ENCODE measurements around the gene TAS2R16. TPM values are rescaled to one million over a fixed set of nuclear protein-coding genes. Genes with fewer than 3 reads are reported as not detected.

Gene TAS2R16
- total and polyA plus RNA-seq, 2 experiments from 2014 or later, result not detected

DNA sequence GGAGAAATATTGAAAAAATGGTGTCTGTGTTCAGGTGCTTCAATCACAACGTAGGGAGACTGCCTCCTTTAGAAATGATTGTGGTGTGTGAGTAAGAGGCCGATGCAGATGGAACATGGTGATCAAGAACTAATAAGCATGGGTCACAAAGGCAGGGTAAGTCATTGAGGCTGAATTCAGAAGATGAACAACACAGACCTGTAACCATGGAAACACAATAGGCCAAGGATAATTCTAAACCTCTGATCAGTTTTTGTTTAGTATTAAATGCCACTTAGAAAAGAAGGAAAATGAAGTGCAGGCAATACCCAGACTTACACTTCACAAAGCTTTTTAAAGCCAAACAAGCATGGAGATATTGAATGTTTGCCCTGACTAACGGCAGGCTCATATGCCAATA, 32.8 kb upstream of the TAS2R16 start:
- no peak overlapping the region for H3K4me3 Mint-ChIP-seq
- Histone ChIP-seq H3K4me1 (ENCODE audit: insufficient read depth) (no peaks in the 10 kb centered on the region), H3F3A (replicated peaks; ENCODE audit: low read depth) (no peaks in the 10 kb centered on the region), H4K20me1 (replicated peaks; ENCODE audit: insufficient read depth) (no peaks in the 10 kb centered on the region), H3K4me2 (no peak overlapping the region), H3K79me2 (replicated peaks; ENCODE audit: insufficient read depth) (no peaks in the 10 kb centered on the region), H3K9me2 (ENCODE audit: insufficient read depth) (peaks cover 4% of the 10 kb centered on the region; the same call in 1 of the 2 replicates), H3K27me3 (ENCODE audit: insufficient read depth) (no peaks in the 10 kb centered on the region), H3K4me3 (no peak overlapping the region), H3K36me3 (ENCODE audit: insufficient read depth) (no peaks in the 10 kb centered on the region), H2AFZ (peak overlapping the region; percentile 56), H3K27ac (ENCODE audit: low read depth) (no peak overlapping the region)
- no peak overlapping the region for H3K27ac Mint-ChIP-seq
- ATAC-seq (no peak), DNase-seq (ENCODE audit: low spot score) (no peak)
- no peaks in the 10 kb centered on the region for H3K36me3 Mint-ChIP-seq (ENCODE audit: low read depth)
- no peaks in the 10 kb centered on the region for H3K27me3 Mint-ChIP-seq (ENCODE audit: insufficient read depth, low read depth, poor library complexity)
- TF ChIP-seq JUNB (IDR thresholded peaks at IDR 0.05; ENCODE audit: unreplicated experiment) (no peak), CREB1 (CRISPR knock-in tag; IDR thresholded peaks at IDR 0.05; ENCODE audit: low read depth) (no peak), ZNF114 (CRISPR knock-in tag; IDR thresholded peaks at IDR 0.05) (no peak), STAT1 (IDR thresholded peaks at IDR 0.05; ENCODE audit: unreplicated experiment) (no peak), POLR2AphosphoS5 (IDR thresholded peaks at IDR 0.05; ENCODE audit: low read depth) (no peak), ZNF331 (CRISPR knock-in tag; IDR thresholded peaks at IDR 0.05; ENCODE audit: low read depth) (no peak), EZH2 (IDR thresholded peaks at IDR 0.05; ENCODE audit: low read depth, unreplicated experiment) (no peak), EZH2phosphoT487 (IDR thresholded peaks at IDR 0.05; ENCODE audit: unreplicated experiment) (no peak), NANOG (IDR thresholded peaks at IDR 0.05; ENCODE audit: borderline replicate concordance) (no peak)
- TF ChIP-seq, protein P1, sequence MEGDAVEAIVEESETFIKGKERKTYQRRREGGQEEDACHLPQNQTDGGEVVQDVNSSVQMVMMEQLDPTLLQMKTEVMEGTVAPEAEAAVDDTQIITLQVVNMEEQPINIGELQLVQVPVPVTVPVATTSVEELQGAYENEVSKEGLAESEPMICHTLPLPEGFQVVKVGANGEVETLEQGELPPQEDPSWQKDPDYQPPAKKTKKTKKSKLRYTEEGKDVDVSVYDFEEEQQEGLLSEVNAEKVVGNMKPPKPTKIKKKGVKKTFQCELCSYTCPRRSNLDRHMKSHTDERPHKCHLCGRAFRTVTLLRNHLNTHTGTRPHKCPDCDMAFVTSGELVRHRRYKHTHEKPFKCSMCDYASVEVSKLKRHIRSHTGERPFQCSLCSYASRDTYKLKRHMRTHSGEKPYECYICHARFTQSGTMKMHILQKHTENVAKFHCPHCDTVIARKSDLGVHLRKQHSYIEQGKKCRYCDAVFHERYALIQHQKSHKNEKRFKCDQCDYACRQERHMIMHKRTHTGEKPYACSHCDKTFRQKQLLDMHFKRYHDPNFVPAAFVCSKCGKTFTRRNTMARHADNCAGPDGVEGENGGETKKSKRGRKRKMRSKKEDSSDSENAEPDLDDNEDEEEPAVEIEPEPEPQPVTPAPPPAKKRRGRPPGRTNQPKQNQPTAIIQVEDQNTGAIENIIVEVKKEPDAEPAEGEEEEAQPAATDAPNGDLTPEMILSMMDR (conservative IDR thresholded peaks at IDR 0.05; ENCODE audit: low read depth in 2 of 2), result no peak
- TF ChIP-seq, protein P2, sequence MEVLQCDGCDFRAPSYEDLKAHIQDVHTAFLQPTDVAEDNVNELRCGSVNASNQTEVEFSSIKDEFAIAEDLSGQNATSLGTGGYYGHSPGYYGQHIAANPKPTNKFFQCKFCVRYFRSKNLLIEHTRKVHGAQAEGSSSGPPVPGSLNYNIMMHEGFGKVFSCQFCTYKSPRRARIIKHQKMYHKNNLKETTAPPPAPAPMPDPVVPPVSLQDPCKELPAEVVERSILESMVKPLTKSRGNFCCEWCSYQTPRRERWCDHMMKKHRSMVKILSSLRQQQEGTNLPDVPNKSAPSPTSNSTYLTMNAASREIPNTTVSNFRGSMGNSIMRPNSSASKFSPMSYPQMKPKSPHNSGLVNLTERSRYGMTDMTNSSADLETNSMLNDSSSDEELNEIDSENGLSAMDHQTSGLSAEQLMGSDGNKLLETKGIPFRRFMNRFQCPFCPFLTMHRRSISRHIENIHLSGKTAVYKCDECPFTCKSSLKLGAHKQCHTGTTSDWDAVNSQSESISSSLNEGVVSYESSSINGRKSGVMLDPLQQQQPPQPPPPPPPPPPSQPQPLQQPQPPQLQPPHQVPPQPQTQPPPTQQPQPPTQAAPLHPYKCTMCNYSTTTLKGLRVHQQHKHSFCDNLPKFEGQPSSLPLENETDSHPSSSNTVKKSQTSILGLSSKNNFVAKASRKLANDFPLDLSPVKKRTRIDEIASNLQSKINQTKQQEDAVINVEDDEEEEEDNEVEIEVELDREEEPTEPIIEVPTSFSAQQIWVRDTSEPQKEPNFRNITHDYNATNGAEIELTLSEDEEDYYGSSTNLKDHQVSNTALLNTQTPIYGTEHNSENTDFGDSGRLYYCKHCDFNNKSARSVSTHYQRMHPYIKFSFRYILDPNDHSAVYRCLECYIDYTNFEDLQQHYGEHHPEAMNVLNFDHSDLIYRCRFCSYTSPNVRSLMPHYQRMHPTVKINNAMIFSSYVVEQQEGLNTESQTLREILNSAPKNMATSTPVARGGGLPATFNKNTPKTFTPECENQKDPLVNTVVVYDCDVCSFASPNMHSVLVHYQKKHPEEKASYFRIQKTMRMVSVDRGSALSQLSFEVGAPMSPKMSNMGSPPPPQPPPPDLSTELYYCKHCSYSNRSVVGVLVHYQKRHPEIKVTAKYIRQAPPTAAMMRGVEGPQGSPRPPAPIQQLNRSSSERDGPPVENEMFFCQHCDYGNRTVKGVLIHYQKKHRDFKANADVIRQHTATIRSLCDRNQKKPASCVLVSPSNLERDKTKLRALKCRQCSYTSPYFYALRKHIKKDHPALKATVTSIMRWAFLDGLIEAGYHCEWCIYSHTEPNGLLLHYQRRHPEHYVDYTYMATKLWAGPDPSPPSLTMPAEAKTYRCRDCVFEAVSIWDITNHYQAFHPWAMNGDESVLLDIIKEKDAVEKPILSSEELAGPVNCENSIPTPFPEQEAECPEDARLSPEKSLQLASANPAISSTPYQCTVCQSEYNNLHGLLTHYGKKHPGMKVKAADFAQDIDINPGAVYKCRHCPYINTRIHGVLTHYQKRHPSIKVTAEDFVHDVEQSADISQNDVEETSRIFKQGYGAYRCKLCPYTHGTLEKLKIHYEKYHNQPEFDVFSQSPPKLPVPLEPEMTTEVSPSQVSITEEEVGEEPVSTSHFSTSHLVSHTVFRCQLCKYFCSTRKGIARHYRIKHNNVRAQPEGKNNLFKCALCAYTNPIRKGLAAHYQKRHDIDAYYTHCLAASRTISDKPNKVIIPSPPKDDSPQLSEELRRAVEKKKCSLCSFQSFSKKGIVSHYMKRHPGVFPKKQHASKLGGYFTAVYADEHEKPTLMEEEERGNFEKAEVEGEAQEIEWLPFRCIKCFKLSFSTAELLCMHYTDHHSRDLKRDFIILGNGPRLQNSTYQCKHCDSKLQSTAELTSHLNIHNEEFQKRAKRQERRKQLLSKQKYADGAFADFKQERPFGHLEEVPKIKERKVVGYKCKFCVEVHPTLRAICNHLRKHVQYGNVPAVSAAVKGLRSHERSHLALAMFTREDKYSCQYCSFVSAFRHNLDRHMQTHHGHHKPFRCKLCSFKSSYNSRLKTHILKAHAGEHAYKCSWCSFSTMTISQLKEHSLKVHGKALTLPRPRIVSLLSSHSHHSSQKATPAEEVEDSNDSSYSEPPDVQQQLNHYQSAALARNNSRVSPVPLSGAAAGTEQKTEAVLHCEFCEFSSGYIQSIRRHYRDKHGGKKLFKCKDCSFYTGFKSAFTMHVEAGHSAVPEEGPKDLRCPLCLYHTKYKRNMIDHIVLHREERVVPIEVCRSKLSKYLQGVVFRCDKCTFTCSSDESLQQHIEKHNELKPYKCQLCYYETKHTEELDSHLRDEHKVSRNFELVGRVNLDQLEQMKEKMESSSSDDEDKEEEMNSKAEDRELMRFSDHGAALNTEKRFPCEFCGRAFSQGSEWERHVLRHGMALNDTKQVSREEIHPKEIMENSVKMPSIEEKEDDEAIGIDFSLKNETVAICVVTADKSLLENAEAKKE (CRISPR knock-in tag; IDR thresholded peaks at IDR 0.05), result no peak
- TF ChIP-seq, protein P3, sequence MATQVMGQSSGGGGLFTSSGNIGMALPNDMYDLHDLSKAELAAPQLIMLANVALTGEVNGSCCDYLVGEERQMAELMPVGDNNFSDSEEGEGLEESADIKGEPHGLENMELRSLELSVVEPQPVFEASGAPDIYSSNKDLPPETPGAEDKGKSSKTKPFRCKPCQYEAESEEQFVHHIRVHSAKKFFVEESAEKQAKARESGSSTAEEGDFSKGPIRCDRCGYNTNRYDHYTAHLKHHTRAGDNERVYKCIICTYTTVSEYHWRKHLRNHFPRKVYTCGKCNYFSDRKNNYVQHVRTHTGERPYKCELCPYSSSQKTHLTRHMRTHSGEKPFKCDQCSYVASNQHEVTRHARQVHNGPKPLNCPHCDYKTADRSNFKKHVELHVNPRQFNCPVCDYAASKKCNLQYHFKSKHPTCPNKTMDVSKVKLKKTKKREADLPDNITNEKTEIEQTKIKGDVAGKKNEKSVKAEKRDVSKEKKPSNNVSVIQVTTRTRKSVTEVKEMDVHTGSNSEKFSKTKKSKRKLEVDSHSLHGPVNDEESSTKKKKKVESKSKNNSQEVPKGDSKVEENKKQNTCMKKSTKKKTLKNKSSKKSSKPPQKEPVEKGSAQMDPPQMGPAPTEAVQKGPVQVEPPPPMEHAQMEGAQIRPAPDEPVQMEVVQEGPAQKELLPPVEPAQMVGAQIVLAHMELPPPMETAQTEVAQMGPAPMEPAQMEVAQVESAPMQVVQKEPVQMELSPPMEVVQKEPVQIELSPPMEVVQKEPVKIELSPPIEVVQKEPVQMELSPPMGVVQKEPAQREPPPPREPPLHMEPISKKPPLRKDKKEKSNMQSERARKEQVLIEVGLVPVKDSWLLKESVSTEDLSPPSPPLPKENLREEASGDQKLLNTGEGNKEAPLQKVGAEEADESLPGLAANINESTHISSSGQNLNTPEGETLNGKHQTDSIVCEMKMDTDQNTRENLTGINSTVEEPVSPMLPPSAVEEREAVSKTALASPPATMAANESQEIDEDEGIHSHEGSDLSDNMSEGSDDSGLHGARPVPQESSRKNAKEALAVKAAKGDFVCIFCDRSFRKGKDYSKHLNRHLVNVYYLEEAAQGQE (IDR thresholded peaks at IDR 0.05; ENCODE audit: unreplicated experiment), result no peak
- TF ChIP-seq, protein P4, sequence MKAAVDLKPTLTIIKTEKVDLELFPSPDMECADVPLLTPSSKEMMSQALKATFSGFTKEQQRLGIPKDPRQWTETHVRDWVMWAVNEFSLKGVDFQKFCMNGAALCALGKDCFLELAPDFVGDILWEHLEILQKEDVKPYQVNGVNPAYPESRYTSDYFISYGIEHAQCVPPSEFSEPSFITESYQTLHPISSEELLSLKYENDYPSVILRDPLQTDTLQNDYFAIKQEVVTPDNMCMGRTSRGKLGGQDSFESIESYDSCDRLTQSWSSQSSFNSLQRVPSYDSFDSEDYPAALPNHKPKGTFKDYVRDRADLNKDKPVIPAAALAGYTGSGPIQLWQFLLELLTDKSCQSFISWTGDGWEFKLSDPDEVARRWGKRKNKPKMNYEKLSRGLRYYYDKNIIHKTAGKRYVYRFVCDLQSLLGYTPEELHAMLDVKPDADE (IDR thresholded peaks at IDR 0.05), result no peak
- H3K4me1 Mint-ChIP-seq, result no peaks in the 10 kb centered on the region
- no peaks in the 10 kb centered on the region; the same call in 2 of the 3 replicates for H3K9me3 Mint-ChIP-seq
